WI38 (cell line): ENCODE measurements around the gene TNFRSF21.

Experiments used
- H3K4me3 ChIP-seq: 2 replicates; pipeline ENCODE4 v1.5.1; 2011; ENCODE audit warnings: low read depth, mild to moderate bottlenecking, control low read depth, low read length
- CTCF ChIP-seq: IDR thresholded peaks from 2 replicates; pipeline ENCODE4 v1.5.1; 2012; ENCODE audit warnings: low read depth, mild to moderate bottlenecking, control low read depth, low read length

Gene TNFRSF21

GRCh38 chr6:47187893-47188587, 121.7 kb downstream of the TNFRSF21 start:
- no peak overlapping the region for H3K4me3 ChIP-seq
- no peak for TF ChIP-seq CTCF

GRCh38 chr6:47187113-47187512, 122.6 kb downstream of the TNFRSF21 start:
- H3K4me3 ChIP-seq = no peak overlapping the region
- no peak for TF ChIP-seq CTCF

- no peak overlapping the region for H3K4me3 ChIP-seq
- no peak for TF ChIP-seq CTCF
These were observed 127.3 kb downstream of the TNFRSF21 start for GRCh38 chr6:47182291-47182957.

GRCh38 chr6:47181681-47182080, 128.0 kb downstream of the TNFRSF21 start:
- TF ChIP-seq CTCF = no peak
- no peak overlapping the region for H3K4me3 ChIP-seq
